Loucy (cell line): ENCODE data around the gene MIER2.

Source experiments
- H2AFZ ChIP-seq: fragments of 200-600 bp; sonication (generic); 2 replicates; pipeline ENCODE4 v1.6.0; 2016; ENCODE audit warnings: antibody characterized with exemption, mild to moderate bottlenecking, low read length, moderate library complexity
- H3F3A ChIP-seq: fragments of 200-600 bp; 2 replicates; pipeline ENCODE4 v1.6.0; 2016; ENCODE audit warnings: antibody characterized with exemption, low read depth, mild to moderate bottlenecking
- H3K27me3 ChIP-seq: fragments of 200-600 bp; sonication (generic); 2 replicates; pipeline ENCODE4 v1.6.1; 2014; ENCODE audit warnings: low read length, mild to moderate bottlenecking; ENCODE audit not compliant: insufficient read depth, poor library complexity, severe bottlenecking
- H3K36me3 ChIP-seq: fragments of 200-600 bp; sonication (generic); 2 replicates; pipeline ENCODE4 v1.6.1; 2016; ENCODE audit warnings: low read length; ENCODE audit not compliant: insufficient read depth
- H3K4me1 ChIP-seq: fragments of 200-600 bp; sonication (generic); 2 replicates; pipeline ENCODE4 v1.5.1; 2014; ENCODE audit warnings: low read length, mild to moderate bottlenecking; ENCODE audit not compliant: insufficient read depth, poor library complexity, severe bottlenecking
- H3K4me2 ChIP-seq: fragments of 200-600 bp; sonication (generic); 2 replicates; pipeline ENCODE4 v1.6.0; 2014; ENCODE audit warnings: antibody characterized with exemption, low read length, low read depth, mild to moderate bottlenecking; ENCODE audit not compliant: poor library complexity, severe bottlenecking
- H3K4me3 ChIP-seq: fragments of 200-600 bp; sonication (generic); 2 replicates; pipeline ENCODE4 v1.5.1; 2014; ENCODE audit warnings: low read length, mild to moderate bottlenecking, mixed read lengths; ENCODE audit not compliant: poor library complexity, severe bottlenecking
- H3K79me2 ChIP-seq: fragments of 200-600 bp; sonication (generic); 2 replicates; pipeline ENCODE4 v1.6.1; 2014; ENCODE audit warnings: low read length; ENCODE audit not compliant: insufficient read depth
- H3K9ac ChIP-seq: fragments of 200-600 bp; sonication (generic); 2 replicates; pipeline ENCODE4 v1.6.0; 2014; ENCODE audit warnings: mild to moderate bottlenecking, low read depth, low read length, moderate library complexity; ENCODE audit not compliant: poor library complexity, severe bottlenecking
- H3K9me2 ChIP-seq: fragments of 200-600 bp; sonication (generic); replicated peaks from 2 replicates; pipeline ENCODE4 v1.6.1; 2016; ENCODE audit warnings: low read depth, low read length, mixed read lengths
- H3K9me3 ChIP-seq: fragments of 200-600 bp; sonication (generic); 2 replicates; pipeline ENCODE4 v1.6.1; 2014; ENCODE audit warnings: mild to moderate bottlenecking, antibody characterized with exemption, low read length, low read depth; ENCODE audit not compliant: insufficient read depth
- H4K20me1 ChIP-seq: fragments of 200-600 bp; sonication (generic); 2 replicates; pipeline ENCODE4 v1.6.0; 2014; ENCODE audit warnings: antibody characterized with exemption, low read length, mild to moderate bottlenecking; ENCODE audit not compliant: insufficient read depth, poor library complexity, severe bottlenecking
- EZH2phosphoT487 ChIP-seq: fragments of 200-600 bp; IDR thresholded peaks from 2 replicates; pipeline ENCODE4 v1.6.1; 2018; ENCODE audit warnings: antibody characterized with exemption, mild to moderate bottlenecking, moderate library complexity, borderline replicate concordance
- TF ChIP-seq, protein P1 (sequence below): fragments of 200-600 bp; sonication (generic); conservative IDR thresholded peaks from 2 replicates; pipeline ENCODE4 v1.5.1; 2014; ENCODE audit warnings: mild to moderate bottlenecking, antibody characterized with exemption, low read length

MIER2 gene

DNA sequence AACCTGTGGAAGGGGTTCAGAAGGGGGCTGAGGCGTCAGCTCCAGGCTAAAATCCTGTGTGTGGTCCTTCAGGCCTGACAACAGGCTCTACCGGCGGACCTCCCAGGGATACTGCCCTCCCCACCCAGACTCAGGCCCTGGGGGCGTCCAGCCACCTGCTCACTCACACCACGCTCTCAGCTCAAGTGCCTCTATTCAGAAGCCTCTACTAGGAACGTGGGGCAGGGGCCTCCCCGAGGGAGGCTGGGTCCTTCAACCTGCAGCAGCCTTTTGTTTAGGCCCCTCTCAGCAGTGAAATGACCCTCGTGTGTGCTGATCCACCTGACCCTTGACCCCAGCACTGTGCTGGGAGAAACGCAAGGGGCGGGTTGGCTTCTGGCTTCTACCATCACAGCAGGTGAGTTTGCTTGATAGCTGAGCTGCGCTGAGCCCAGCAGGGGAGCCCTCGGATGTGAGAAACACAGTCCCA, 64.0 kb downstream of the MIER2 start:
- TF ChIP-seq, protein P1, sequence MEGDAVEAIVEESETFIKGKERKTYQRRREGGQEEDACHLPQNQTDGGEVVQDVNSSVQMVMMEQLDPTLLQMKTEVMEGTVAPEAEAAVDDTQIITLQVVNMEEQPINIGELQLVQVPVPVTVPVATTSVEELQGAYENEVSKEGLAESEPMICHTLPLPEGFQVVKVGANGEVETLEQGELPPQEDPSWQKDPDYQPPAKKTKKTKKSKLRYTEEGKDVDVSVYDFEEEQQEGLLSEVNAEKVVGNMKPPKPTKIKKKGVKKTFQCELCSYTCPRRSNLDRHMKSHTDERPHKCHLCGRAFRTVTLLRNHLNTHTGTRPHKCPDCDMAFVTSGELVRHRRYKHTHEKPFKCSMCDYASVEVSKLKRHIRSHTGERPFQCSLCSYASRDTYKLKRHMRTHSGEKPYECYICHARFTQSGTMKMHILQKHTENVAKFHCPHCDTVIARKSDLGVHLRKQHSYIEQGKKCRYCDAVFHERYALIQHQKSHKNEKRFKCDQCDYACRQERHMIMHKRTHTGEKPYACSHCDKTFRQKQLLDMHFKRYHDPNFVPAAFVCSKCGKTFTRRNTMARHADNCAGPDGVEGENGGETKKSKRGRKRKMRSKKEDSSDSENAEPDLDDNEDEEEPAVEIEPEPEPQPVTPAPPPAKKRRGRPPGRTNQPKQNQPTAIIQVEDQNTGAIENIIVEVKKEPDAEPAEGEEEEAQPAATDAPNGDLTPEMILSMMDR: no peak
- no peak for TF ChIP-seq EZH2phosphoT487
- Histone ChIP-seq H3K4me3 (no peak overlapping the region), H2AFZ (no peak overlapping the region), H4K20me1 (no peaks in the 10 kb centered on the region), H3K9ac (no peak overlapping the region), H3K9me2 (no peaks in the 10 kb centered on the region), H3K79me2 (no peaks in the 10 kb centered on the region), H3K9me3 (peaks cover 5% of the 10 kb centered on the region), H3K36me3 (no peaks in the 10 kb centered on the region), H3K4me2 (no peak overlapping the region), H3F3A (no peaks in the 10 kb centered on the region), H3K27me3 (no peaks in the 10 kb centered on the region), H3K4me1 (no peaks in the 10 kb centered on the region)

DNA sequence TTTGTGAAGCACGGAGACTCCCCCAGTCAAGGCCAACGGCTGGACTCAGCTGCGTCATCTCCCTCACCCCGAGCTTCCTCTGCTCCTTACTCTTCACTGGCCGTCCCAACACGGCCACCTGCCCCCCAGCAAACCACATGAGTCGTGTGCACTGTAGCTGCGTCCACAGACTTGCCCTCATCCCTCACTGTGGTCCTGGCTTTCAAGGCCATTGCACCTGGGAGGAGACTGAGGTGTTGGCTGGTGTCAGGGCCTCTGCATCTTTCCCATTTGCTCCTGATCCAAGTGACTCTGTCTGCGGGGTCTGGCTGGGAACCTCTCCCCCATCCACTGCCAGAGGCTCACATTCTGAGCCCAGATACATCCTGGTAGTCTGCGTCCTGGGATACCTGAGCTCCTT, 64.9 kb downstream of the MIER2 start:
- H3K4me3 ChIP-seq: no peak overlapping the region
- no peaks in the 10 kb centered on the region for H3K9me2 ChIP-seq
- H3K4me1 ChIP-seq: no peaks in the 10 kb centered on the region
- no peaks in the 10 kb centered on the region for H3K36me3 ChIP-seq
- TF ChIP-seq, protein P1: no peak
- TF ChIP-seq EZH2phosphoT487: no peak
- H3F3A ChIP-seq: no peaks in the 10 kb centered on the region
- peaks cover 8% of the 10 kb centered on the region for H3K9me3 ChIP-seq
- H2AFZ ChIP-seq: no peak overlapping the region
- no peaks in the 10 kb centered on the region for H3K27me3 ChIP-seq
- H3K9ac ChIP-seq: no peak overlapping the region
- H4K20me1 ChIP-seq: no peaks in the 10 kb centered on the region
- H3K79me2 ChIP-seq: no peaks in the 10 kb centered on the region
- no peak overlapping the region for H3K4me2 ChIP-seq

DNA sequence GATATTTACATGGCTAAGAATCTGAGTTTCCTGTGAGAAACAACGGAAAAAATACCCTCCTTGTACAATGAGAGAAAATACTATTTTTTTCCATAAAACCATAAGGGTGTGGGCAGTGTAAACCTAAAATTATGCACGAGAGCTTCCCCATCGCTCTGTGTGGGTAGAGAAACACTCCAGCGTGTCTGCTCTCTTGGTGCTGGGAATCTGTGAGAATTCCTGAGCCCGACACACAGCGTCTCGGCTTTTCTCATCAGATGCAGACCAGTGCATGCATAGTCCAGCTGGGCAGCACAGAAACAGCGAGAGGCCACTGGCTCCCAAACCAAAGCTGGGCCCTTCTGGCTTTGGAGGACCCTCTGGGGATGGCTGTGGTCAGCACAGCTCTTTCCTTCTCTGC, 65.4 kb downstream of the MIER2 start:
- Histone ChIP-seq H2AFZ (no peak overlapping the region), H3F3A (no peaks in the 10 kb centered on the region), H3K4me2 (no peak overlapping the region), H3K9me3 (peaks cover 8% of the 10 kb centered on the region), H3K27me3 (no peaks in the 10 kb centered on the region), H3K9me2 (no peaks in the 10 kb centered on the region), H3K4me3 (no peak overlapping the region), H3K9ac (no peak overlapping the region), H3K79me2 (no peaks in the 10 kb centered on the region), H3K36me3 (no peaks in the 10 kb centered on the region), H3K4me1 (no peaks in the 10 kb centered on the region), H4K20me1 (no peaks in the 10 kb centered on the region)
- TF ChIP-seq, protein P1: no peak
- TF ChIP-seq EZH2phosphoT487: no peak
